HCT116 (cell line): Measurements from ENCODE around the gene GARIN5B. TPM values are rescaled to one million over a fixed set of nuclear protein-coding genes. Genes with fewer than 3 reads are reported as not detected.

Experiments used
- ATAC-seq: fragments of 200-7000 bp; cut with Tn5 transposase; 2 replicates; pipeline ENCODE4 v1.9.1; 2020; ENCODE audit warnings: mild to moderate bottlenecking, moderate library complexity
- BruUV-seq: library from RNA; stranded (reverse); fragments of 400-500 nt; replicated peaks from 2 replicates; lab custom pipeline; 2021; lab: Mats Ljungman, UMichigan
- CTCF ChIA-PET: fragments of 300-600 bp; sonication (Branson Sonifier 250); formaldehyde crosslinking; loops from one replicate; lab custom pipeline; 2021; ENCODE audit warnings: antibody characterized with exemption; lab: Charles Lee
- POLR2A ChIA-PET: fragments of 300-600, 350-600 bp; sonication (Branson Sonifier 250); formaldehyde crosslinking; loops from one replicate; lab custom pipeline; 2021; ENCODE audit warnings: antibody characterized with exemption; lab: Charles Lee
- RAD21 ChIA-PET, 2 experiments: fragments of 300-600 bp; sonication (Branson Sonifier 250); formaldehyde crosslinking; loops; one replicate each; lab custom pipeline; 2023; ENCODE audit warnings: low total read pairs in 2 of 2; ENCODE audit not compliant: uncharacterized antibody in 2 of 2, unreplicated experiment in 2 of 2, low non-redundant PET in 1 of 2; lab: Charles Lee
- DNase-seq: peaks from one replicate; pipeline ENCODE4 v3.0.0-alpha.2; 2010; ENCODE audit warnings: low read depth, low spot score
- H2AFZ ChIP-seq: fragments of 200-600 bp; shearing (Covaris generic), sonication (generic); 2 replicates; pipeline ENCODE4 v1.6.1; 2017; ENCODE audit warnings: low read depth, mixed run types, mixed read lengths, antibody characterized with exemption, low read length; ENCODE audit not compliant: poor library complexity, severe bottlenecking
- H3K27ac ChIP-seq: 2 replicates; pipeline ENCODE4 v1.5.1; 2012; ENCODE audit warnings: low read depth, low read length
- H3K27me3 ChIP-seq: fragments of 200-600 bp; sonication (generic); 2 replicates; pipeline ENCODE4 v1.6.1; 2016; ENCODE audit warnings: mixed run types, low read length, mixed read lengths; ENCODE audit not compliant: insufficient read depth
- H3K36me3 ChIP-seq, 2 experiments: fragments of 200-500 bp in 1 of 2; fragments of 200-600 bp in 1 of 2; sonication (Bioruptor generic) in 1 of 2; sonication (generic) in 1 of 2; 2 replicates each; pipeline versions ENCODE4 v1.5.1 to v1.6.1; 2014 to 2016; ENCODE audit warnings: low read length in 2 of 2, inconsistent platforms in 1 of 2, mixed read lengths in 1 of 2, mixed run types in 1 of 2; ENCODE audit not compliant: insufficient read depth in 2 of 2, control insufficient read depth in 1 of 2
- H3K4me1 ChIP-seq, 2 experiments: fragments of 200-600 bp in 1 of 2; sonication (generic) in 1 of 2; 2 replicates each; pipeline versions ENCODE4 v1.5.1 to v1.6.1; 2012 to 2017; ENCODE audit warnings: low read length in 2 of 2, inconsistent platforms in 1 of 2, mild to moderate bottlenecking in 1 of 2, mixed read lengths in 1 of 2, mixed run types in 1 of 2, moderate library complexity in 1 of 2; ENCODE audit not compliant: insufficient read depth in 2 of 2, control insufficient read depth in 1 of 2
- H3K4me2 ChIP-seq: fragments of 200-600 bp; sonication (generic); 2 replicates; pipeline ENCODE4 v1.6.1; 2017; ENCODE audit warnings: mixed run types, low read length, mixed read lengths
- H3K4me3 ChIP-seq, 2 experiments: fragments of 200-600 bp in 1 of 2; sonication (generic) in 1 of 2; replicated peaks in 1 of 2; 2 replicates each; pipeline ENCODE4 v1.5.1; 2011 to 2016; ENCODE audit warnings: low read length in 2 of 2, control low read depth in 1 of 2, low read depth in 1 of 2, mild to moderate bottlenecking in 1 of 2, mixed read lengths in 1 of 2, mixed run types in 1 of 2
- H3K79me2 ChIP-seq: fragments of 200-600 bp; sonication (generic); 2 replicates; pipeline ENCODE4 v1.6.1; 2017; ENCODE audit warnings: mild to moderate bottlenecking, mixed run types, low read length, moderate library complexity, mixed read lengths; ENCODE audit not compliant: insufficient read depth
- H3K9ac ChIP-seq: fragments of 200-600 bp; sonication (generic); 2 replicates; pipeline ENCODE4 v1.6.1; 2016; ENCODE audit warnings: low read length, mixed read lengths
- H3K9me2 ChIP-seq: fragments of 200-600 bp; sonication (generic), shearing (Covaris generic); 2 replicates; pipeline ENCODE4 v1.6.1; 2017; ENCODE audit warnings: mixed run types, mild to moderate bottlenecking, moderate library complexity; ENCODE audit not compliant: insufficient read depth
- H3K9me3 ChIP-seq, 2 experiments: fragments of 200-500 bp in 1 of 2; fragments of 200-600 bp in 1 of 2; sonication (Bioruptor generic) in 1 of 2; sonication (generic) in 1 of 2; 2 replicates each; pipeline ENCODE4 v1.6.1; 2014 to 2017; ENCODE audit warnings: low read length in 2 of 2, mixed read lengths in 2 of 2, inconsistent platforms in 1 of 2, low read depth in 1 of 2, mild to moderate bottlenecking in 1 of 2, mixed run types in 1 of 2, moderate library complexity in 1 of 2; ENCODE audit not compliant: control insufficient read depth in 1 of 2, insufficient read depth in 1 of 2
- H4K20me1 ChIP-seq: fragments of 200-600 bp; sonication (generic), shearing (Covaris generic); 2 replicates; pipeline ENCODE4 v1.6.1; 2017; ENCODE audit warnings: mixed run types, mild to moderate bottlenecking, moderate library complexity; ENCODE audit not compliant: insufficient read depth
- CBX3 ChIP-seq: IDR thresholded peaks from 2 replicates; pipeline ENCODE4 v1.6.1; 2012; ENCODE audit warnings: low read depth
- CEBPB ChIP-seq: IDR thresholded peaks from 2 replicates; pipeline ENCODE4 v1.6.1; 2012; ENCODE audit warnings: low read depth
- EGR1 ChIP-seq: IDR thresholded peaks from 2 replicates; pipeline ENCODE4 v1.6.1; 2012; ENCODE audit warnings: low read depth
- EZH2phosphoT487 ChIP-seq: fragments of 200-600 bp; IDR thresholded peaks from 2 replicates; pipeline ENCODE4 v1.6.1; 2018; ENCODE audit warnings: antibody characterized with exemption, borderline replicate concordance
- FOSL1 ChIP-seq: IDR thresholded peaks from 2 replicates; pipeline ENCODE4 v1.6.1; 2012; ENCODE audit warnings: low read depth
- JUND ChIP-seq: IDR thresholded peaks from 2 replicates; pipeline ENCODE4 v1.6.1; 2012
- POLR2AphosphoS5 ChIP-seq: IDR thresholded peaks from 2 replicates; pipeline ENCODE4 v1.6.1; 2011; ENCODE audit warnings: mild to moderate bottlenecking, low read depth, low read length, moderate library complexity
- RAD21 ChIP-seq: IDR thresholded peaks from 2 replicates; pipeline ENCODE4 v1.6.1; 2012; ENCODE audit warnings: low read depth, mild to moderate bottlenecking
- REST ChIP-seq: IDR thresholded peaks from 2 replicates; pipeline ENCODE4 v1.6.1; 2012; ENCODE audit warnings: low read depth
- SIN3A ChIP-seq: IDR thresholded peaks from 2 replicates; pipeline ENCODE4 v1.6.1; 2012; ENCODE audit warnings: low read depth
- SP1 ChIP-seq: IDR thresholded peaks from 2 replicates; pipeline ENCODE4 v1.6.1; 2012; ENCODE audit warnings: low read depth
- SRF ChIP-seq: IDR thresholded peaks from 2 replicates; pipeline ENCODE4 v1.6.1; 2012; ENCODE audit warnings: low read depth
- TCF7L2 ChIP-seq: IDR thresholded peaks from 2 replicates; pipeline ENCODE4 v1.7.0; 2011; ENCODE audit warnings: borderline replicate concordance, inconsistent platforms; ENCODE audit not compliant: insufficient read depth, insufficient read length; ENCODE audit errors: extremely low read depth
- YY1 ChIP-seq: IDR thresholded peaks from 2 replicates; pipeline ENCODE4 v1.6.1; 2011; ENCODE audit warnings: low read length, low read depth, moderate library complexity, mild to moderate bottlenecking; ENCODE audit not compliant: insufficient replicate concordance; ENCODE audit errors: extremely low read depth
- ZFX ChIP-seq: fragments of 450-650 bp; IDR thresholded peaks from 2 replicates; pipeline ENCODE4 v1.6.1; 2017
- ZNF274 ChIP-seq: fragments of 200-500 bp; sonication (Bioruptor generic); IDR thresholded peaks from 2 replicates; pipeline ENCODE4 v1.6.1; 2014; ENCODE audit warnings: mild to moderate bottlenecking, low read depth, low read length, inconsistent platforms
- intact Hi-C: fragments of 100-400 bp; cut with micrococcal nuclease; formaldehyde crosslinking; loops from 2 replicates; pipeline ENCODE4 v1.10.0; 2022
- total RNA-seq: library from RNA; stranded (reverse); gene quantifications from one replicate; pipeline ENCODE4 v1.2.1, GENCODE V29; 2021; ENCODE audit not compliant: unreplicated experiment
- TF ChIP-seq, protein P1 (sequence below): IDR thresholded peaks from 2 replicates; pipeline ENCODE4 v1.6.1; 2011; ENCODE audit warnings: mild to moderate bottlenecking, low read length, moderate library complexity; ENCODE audit not compliant: insufficient replicate concordance; ENCODE audit errors: extremely low read depth
- TF ChIP-seq, protein P2 (sequence below), 3 experiments: fragments of 200-600 bp in 1 of 3; sonication (generic) in 1 of 3; IDR thresholded peaks in 2 of 3; conservative IDR thresholded peaks in 1 of 3; 2 replicates each; pipeline ENCODE4 v1.5.1; 2012 to 2017; ENCODE audit warnings: low read depth in 2 of 3, low read length in 2 of 3, antibody characterized with exemption in 1 of 3, borderline replicate concordance in 1 of 3, control low read depth in 1 of 3, mild to moderate bottlenecking in 1 of 3, mixed read lengths in 1 of 3, mixed run types in 1 of 3, moderate library complexity in 1 of 3; ENCODE audit not compliant: insufficient read depth in 1 of 3
- TF ChIP-seq, protein P3 (sequence below): IDR thresholded peaks from 2 replicates; pipeline ENCODE4 v1.6.1; 2012

Gene GARIN5B
- total RNA-seq, 1 experiment from 2014 or later: not detected

DNA sequence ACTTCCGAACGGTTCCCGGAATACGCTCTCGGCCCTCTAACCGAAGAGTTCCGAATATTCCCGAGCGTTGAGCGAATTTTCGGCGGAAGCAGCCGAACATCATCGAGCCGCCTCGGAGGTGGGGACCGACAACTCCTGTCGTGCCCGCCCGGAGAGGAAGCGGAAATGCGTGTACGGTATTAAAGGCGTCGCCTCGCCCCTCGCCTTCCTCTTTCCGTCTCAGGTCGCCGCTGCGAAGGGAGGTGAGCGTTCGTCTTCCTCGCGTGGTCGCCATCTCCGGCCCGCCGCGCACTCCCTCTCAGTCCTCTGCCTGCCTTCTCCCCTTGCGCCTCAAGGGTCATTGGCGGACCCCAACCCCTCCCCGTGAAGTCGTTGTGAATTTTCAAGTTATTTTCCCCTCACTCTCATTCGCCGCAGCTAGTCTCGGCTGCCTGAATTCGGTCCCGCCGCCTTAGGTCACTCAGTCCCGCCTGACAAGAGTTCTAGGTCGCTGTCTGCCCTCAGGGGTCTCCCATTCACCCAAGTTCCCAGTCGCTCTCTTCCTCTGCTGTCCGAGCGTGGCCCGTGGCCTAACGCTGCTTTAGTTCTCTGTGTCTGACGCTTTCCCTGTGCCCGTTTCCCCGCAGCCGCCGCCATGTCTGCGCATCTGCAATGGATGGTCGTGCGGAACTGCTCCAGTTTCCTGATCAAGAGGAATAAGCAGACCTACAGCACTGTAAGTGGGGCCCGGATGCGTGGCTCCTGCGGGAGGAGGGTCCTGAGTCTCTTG, 22.8 kb upstream of the GARIN5B start, which contains the start of gene RPL28:
RPL28 (plus strand) TSS at position 209 of the 769 bp plus-strand sequence; CDS start at position 635, 426 bp downstream.
- POLR2A ChIA-PET: no interaction called here
- no TSS peak for BruUV-seq
- TF ChIP-seq FOSL1 (no peak), CEBPB (no peak), ZNF274 (no peak), SIN3A (peak; percentile 98), TCF7L2 (no peak), POLR2AphosphoS5 (peak; percentile 100), RAD21 (no peak), CBX3 (peak; percentile 22; the same call in 1 of the 2 replicates), EZH2phosphoT487 (no peak), YY1 (peak; percentile 83), EGR1 (no peak), JUND (no peak), REST (no peak), SP1 (no peak; the same call in none of the 2 replicates), SRF (no peak), ZFX (peak; percentile 48; the same call in 1 of the 2 replicates)
- TF ChIP-seq, protein P1, sequence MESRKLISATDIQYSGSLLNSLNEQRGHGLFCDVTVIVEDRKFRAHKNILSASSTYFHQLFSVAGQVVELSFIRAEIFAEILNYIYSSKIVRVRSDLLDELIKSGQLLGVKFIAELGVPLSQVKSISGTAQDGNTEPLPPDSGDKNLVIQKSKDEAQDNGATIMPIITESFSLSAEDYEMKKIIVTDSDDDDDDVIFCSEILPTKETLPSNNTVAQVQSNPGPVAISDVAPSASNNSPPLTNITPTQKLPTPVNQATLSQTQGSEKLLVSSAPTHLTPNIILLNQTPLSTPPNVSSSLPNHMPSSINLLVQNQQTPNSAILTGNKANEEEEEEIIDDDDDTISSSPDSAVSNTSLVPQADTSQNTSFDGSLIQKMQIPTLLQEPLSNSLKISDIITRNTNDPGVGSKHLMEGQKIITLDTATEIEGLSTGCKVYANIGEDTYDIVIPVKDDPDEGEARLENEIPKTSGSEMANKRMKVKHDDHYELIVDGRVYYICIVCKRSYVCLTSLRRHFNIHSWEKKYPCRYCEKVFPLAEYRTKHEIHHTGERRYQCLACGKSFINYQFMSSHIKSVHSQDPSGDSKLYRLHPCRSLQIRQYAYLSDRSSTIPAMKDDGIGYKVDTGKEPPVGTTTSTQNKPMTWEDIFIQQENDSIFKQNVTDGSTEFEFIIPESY: peak; percentile 26
- TF ChIP-seq, protein P2, sequence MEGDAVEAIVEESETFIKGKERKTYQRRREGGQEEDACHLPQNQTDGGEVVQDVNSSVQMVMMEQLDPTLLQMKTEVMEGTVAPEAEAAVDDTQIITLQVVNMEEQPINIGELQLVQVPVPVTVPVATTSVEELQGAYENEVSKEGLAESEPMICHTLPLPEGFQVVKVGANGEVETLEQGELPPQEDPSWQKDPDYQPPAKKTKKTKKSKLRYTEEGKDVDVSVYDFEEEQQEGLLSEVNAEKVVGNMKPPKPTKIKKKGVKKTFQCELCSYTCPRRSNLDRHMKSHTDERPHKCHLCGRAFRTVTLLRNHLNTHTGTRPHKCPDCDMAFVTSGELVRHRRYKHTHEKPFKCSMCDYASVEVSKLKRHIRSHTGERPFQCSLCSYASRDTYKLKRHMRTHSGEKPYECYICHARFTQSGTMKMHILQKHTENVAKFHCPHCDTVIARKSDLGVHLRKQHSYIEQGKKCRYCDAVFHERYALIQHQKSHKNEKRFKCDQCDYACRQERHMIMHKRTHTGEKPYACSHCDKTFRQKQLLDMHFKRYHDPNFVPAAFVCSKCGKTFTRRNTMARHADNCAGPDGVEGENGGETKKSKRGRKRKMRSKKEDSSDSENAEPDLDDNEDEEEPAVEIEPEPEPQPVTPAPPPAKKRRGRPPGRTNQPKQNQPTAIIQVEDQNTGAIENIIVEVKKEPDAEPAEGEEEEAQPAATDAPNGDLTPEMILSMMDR (IDR thresholded peaks at IDR 0.05 in 2 of 3, conservative IDR thresholded peaks at IDR 0.05 in 1 of 3; ENCODE audit: borderline replicate concordance in 1 of 3, insufficient read depth in 1 of 3, low read depth in 2 of 3, low read length in 2 of 3): no peak
- TF ChIP-seq, protein P3, sequence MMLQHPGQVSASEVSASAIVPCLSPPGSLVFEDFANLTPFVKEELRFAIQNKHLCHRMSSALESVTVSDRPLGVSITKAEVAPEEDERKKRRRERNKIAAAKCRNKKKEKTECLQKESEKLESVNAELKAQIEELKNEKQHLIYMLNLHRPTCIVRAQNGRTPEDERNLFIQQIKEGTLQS: no peak

More for the DNA sequence above, 22.8 kb upstream of the GARIN5B start, which contains the start of gene RPL28:
- H3K4me2 ChIP-seq: peak within 1 kb of the TSS; percentile 99
- H3K36me3 ChIP-seq: peaks cover 18 to 43% of the 10 kb centered on the region in 2 experiments
- peak within 1 kb of the TSS; percentile 99 for H3K27ac ChIP-seq
- CTCF ChIA-PET: no interaction called here
- H4K20me1 ChIP-seq: peaks cover 44% of the 10 kb centered on the region; the same call in 1 of the 2 replicates
- H3K9me3 ChIP-seq: no peaks in the 10 kb centered on the region
- ATAC-seq (peak; percentile 77), DNase-seq (peak; percentile 97)
- peaks cover 64% of the 10 kb centered on the region for H3K79me2 ChIP-seq
- intact Hi-C loops: loop anchor here (2.0 kb wide), 1 partner anchor 47 kb away; the partner anchor contains the start of gene KMT5C
- no peak within 1 kb of the TSS for H2AFZ ChIP-seq
- H3K27me3 ChIP-seq: no peaks in the 10 kb centered on the region
- H3K4me1 ChIP-seq: peaks cover 6 to 66% of the 10 kb centered on the region in 2 experiments; a peak in 3 of 4 replicates
- H3K9me2 ChIP-seq: no peaks in the 10 kb centered on the region
- peak within 1 kb of the TSS; percentile 94 for H3K9ac ChIP-seq
- H3K4me3 ChIP-seq: peak within 1 kb of the TSS; percentile 99 to 100
- RAD21 ChIA-PET: no interaction called here
